ENCODE measurements around the gene NT5C2.

NT5C2 gene

DNA sequence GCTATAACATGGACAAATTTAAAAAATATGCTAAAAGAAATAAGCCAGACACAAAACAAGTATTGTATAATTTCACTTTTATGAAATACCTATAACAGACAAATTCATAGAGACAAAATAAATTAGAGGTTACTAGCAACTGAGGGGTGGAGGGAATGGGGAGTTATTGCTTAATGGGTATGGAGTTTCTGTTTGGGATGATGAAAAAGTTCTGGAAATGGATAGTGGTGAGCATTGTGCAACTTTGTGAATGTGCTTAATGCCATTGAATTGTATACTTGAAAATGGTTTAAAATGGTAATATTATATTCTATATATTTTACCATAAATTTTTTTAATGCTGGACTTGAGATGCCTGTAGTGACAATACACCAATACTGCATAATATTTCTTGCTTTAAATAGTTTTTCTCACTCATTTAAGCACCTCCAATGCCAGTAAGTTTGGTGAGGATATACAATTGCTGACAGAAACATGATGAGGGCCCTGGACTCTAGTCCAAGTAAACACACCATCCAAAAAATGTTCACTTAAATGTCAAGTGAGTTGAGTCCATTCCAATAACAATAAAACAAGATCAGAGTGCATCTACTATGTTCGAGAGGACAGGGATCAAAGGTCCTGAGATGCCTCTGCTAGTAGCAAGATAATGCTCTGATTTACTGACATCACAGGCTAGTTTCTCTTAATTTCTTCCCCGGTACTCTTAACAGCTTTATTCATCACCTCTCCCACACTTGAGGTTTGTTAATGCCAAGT, 71.9 kb downstream of the NT5C2 start:
- DNase-seq, result no peak

DNA sequence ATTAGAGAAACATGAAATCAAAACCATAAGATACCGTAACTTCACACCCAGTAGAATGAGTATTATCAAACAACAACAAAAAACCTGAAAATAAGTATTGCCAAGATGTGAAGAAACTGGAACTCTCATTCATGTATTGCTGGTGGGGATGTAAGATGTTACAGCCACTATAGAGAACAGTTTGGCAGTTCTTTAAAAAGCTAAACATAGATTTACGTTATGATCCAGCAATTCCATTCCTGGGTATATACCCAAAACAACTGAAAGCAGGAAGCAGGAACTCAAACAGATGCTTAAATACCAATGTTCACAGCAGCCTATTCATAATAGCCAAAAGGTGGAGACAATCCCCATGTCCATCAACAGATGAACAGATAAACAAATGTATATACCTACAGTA, 72.5 kb downstream of the NT5C2 start:
- DNase-seq, result no peak

DNA sequence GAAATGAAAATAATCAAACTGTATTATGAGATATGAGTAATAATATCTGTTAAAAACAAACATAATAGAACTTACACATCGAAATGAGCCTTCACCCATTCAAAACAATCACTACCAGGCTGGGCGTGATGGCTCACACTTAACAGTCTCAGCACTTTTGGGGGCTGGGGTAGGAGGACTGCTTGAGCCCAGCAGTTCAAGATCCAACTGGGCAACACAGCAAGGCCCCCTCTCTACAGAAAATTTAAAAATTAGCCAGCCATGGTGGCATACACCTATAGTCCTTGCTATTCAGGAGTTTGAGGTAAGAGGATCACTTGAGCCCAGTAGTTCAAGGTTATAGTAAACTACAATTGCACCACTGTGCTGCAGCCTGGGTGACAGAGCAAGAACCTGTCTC, 75.8 kb downstream of the NT5C2 start:
- no peak for DNase-seq

DNA sequence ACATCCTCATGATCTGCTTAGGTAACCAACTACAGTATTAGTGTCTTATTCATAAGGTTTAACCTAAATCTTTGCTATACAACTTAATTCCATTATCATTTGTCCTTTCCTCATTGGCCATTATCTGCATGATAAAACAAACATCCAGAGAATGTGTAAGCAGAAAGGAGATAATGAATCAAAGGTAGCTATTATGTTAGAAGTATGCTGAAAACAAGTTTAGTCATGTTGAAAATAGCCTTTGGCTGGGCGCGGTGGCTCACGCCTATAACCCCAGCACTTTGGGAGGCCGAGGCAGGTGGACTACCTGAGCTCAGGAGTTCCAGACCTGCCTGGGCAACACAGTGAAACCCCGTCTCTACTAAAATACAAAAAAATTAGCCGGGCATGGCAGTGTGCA, 78.2 kb downstream of the NT5C2 start:
- DNase-seq, result no peak

DNA sequence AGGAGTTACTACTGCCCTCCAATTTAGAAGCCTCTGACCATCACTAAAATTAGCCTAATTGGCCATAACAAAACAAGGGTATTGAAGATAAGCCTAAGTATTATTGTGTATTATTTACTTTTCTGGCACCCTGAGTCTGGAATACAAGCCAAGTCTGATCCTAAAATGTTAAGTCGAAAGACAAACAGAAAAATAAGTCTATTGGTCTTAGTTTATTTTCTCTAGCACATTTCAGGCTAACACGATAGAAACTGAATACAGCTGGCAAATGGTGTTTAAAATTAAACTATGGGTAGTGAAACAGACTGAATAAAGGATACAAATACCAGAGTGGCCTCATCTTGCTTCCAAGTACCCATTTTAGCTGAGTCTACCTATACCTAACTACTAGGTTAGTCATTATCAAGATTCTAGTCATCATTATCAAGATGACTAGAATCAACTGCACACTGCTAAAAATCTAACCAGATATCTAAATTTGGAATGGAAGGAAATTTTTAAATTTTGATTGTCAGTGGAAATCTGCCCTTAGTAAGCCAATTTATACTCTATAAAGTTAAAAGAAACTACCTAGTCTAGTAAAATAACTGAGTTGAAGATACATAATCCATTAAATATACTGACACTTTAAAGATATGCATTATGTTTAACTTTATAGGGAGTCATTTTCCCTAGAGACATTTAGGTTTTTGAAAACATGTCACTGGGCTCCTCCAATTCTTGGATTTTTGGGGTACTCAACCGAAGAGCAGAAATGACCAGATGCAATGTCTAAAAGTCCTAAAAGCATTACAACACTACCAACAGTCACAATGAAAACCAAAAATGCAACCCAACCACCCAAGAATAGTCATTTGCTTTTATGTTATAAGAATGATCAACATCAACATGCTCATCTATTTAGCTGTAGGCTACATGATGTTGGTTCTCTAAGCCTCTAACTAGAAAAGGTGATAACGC, 80.9 kb downstream of the NT5C2 start:
- no peak for DNase-seq

DNA sequence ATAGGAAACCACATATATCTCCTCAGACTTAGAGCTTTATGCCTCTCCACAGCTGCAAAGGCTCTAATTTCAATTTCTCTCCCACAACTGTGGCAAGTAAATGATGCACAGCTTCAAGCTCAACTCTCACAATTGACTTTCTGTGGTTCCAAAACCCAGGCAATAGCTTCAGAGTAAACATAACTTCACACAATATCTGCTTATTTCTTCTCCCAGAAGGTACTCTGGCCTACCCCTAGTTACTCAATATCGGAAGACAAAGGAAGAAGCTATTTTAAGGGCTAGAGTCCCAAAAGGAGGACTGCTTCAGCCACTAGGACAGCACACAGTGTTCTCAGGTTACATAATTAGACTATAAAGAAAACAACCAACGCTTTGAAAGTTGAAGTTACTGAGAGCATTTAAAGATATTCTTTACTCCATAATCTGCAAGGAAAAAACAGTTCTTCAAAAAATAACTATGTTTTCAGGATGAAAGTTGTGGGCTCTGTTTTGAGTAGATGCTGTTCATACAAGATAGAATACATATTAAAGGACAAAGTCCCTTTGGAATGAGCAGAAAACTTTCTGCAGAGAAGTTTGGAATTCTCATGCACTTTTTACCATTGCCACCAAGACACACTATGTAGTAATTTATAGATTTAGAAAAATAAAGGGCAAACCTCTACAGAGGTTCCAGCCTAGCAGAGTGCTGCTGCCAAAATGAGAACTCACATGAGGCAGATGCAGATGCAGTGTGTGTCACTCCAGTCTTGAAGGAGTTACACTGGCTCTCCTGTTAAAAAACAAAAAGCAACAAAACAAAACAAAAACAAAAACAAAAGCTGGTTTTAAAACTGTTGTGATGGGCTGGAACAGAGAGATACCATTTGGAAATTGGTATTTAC, 81.8 kb downstream of the NT5C2 start:
- no peak for DNase-seq

DNA sequence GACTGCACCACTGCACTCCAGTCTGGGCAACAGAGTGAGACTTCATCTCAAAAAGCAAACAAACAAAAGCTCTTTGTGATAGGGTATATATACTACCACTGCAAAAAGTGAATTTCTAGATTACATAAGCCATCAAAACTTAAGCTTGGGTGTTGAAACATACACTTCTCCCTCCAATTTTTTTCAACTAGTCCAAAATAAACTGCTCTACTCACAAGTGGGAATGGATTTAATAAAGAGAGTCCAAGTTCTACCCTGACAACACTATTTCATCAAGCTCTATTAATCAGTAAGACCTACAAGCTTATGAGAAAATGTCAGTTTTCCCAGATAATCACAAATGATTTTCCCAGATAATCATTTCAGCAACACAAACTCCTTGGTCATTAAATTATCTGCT, 82.7 kb downstream of the NT5C2 start:
- no peak for DNase-seq

DNA sequence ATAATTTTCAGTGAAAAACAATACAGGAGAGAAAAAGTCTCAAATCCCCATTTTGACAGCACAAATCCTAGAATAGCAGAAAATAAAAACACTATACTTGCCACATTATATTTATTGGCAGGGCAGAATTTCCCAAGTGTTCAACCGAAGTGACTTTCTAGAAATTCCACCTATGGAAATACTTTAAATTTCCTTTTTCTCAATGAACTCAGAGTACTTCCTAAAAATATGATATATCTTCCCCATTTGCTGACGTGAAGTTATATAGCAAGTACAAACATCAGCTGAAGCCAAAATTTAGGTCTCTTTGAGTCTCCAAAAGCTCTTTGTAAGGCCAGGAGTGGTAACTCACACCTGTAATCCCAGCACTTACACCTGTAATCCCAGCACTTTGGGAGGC, 83.3 kb downstream of the NT5C2 start:
- DNase-seq, result no peak

DNA sequence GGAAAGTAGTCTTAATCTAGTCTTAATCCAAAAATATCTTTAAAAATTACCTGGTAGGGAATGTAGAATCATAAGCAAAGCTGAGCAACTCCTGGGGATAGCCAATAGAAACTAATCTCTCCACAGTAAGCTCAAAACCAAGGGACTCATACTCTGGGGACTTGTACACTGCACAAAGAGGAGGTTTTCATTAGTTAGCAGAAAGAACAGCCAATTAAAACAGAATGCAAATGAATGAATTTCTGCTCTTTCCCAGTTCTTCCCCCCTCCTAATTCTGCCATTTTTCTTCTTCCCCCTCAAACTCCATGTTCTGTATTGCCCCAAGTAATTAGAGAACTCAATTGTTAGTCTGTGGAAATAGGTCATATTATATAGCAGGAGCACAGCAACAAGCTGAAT, 86.5 kb downstream of the NT5C2 start:
- no peak for DNase-seq

DNA sequence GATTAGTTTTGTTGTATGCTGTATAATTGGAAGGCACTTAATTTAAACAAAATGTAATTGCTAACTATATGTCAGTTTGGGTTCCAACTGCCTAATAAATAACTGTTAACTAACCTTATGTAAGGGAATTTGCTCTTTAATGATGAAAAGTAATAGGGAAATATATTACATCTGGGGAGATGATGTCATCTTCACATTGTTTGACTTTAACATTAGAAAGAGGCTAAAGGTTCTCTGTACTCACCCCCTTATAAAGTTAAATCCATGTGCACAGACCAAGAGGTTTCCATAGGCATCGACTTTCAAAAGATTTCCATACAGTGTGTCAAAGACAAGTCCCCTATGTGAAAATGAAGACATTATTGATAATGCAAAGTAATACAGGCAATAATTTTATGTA, 87.6 kb downstream of the NT5C2 start:
- DNase-seq, result no peak

DNA sequence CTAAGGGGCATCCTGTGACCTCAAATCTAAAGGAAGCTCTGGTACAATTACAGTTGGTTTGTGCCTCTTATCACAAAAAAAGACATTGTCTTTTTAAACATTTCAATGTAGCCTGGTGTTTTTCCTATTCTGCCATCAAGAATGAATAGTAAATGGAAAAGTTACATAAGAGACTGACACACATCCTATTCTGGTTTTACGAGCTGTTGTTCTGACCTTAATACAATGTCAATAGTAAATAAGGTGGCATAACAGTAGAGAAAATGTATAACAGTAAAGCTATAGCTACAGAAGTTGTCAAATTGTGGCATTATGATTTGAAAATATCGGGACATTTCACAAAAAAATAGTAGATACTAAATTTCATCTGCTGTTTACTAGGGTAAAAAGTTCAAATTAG, 88.4 kb downstream of the NT5C2 start:
- no peak for DNase-seq

DNA sequence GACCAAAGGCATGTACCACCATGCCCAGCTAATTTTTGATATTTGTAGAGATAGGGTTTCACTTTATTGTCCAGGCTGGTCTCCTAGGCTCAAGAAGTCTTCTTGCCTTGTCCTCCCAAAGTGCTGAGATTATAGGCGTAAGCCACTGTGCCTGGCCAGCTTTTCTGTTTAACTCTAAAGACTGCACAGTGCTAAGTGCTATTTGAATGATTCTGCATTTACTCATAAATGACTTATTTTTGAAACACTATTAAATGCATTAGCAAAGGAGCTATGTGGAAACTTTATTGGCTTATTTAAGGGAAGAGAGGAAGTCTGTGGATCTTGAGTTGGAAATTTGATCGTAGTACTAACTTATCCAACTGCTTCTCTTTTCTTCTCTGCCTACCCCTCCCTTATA, 89.1 kb downstream of the NT5C2 start:
- DNase-seq, result no peak

DNA sequence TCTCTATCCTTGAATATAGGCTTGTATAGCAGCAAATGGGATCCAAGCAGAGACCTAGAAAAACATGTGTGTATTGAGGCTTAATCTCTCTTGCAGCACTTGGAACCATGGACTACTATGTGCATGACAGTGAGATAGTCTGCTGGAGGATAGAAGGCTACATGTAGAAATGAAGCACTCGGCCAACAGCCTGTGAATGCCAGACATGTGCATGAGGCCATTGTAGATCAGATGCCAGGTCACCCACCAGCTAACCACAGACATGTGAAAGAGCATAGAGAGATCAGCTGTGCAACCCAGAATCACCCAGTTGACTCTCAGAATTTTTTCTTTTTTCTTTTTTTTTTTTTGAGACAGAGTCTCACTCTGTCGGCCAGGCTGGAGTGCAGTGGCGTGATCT, 90.9 kb downstream of the NT5C2 start:
- no peak for DNase-seq

DNA sequence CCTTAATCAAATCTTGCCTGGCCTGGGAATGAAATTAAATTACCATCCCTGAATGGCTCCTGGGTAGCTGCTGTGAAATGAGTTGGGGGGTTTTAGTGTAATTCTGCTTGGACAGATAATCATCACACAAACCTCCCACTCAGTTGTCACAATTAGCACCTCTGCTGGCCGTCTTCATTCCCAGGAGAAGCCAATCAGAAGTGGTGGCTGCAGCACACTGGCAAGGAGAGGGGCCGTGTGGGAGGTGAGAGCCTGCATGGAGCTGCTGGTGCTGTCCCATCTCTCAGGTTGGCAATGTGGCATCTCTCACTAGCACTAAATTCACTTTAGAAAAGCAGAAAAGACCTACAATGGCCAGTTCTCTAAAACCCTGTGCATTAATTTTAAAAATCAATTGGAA, 92.5 kb downstream of the NT5C2 start:
- DNase-seq, result no peak

DNA sequence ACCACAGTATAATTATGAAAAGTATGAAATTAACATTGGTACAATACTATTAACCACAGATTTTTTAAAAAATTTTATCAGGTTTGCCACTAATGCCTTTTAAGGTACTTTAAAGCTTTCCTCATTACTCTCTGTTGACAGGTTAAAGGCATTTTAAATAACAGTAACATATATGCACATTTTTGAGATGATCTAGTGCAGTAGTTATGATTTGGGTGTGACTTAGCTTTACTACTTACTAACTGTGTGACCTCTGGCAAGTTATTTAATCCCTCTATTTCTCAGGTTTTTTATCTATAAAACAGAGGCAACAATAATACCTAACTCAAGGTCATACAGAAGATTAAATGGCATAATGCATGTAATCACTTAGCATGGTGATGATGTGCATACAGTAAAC, 94.8 kb downstream of the NT5C2 start:
- DNase-seq, result no peak

DNA sequence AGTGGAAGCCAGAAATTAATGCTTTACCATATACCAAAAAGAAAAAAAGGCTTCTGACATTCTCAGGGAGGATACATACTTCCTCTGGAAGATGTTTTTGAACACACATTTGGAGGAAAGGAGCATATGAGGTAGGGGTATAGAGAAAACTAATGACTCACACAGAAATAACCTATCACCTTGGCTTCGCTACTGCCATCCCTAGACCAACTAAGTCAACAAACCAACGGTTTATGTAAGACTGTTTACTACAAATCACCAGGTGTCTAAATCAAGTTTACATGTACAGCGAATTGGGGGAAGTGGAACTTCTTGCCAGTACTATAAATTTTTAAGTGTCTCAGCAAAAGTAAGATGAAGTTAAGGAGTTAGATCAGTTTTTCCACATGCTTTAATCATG, 96.9 kb downstream of the NT5C2 start:
- DNase-seq, result no peak

DNA sequence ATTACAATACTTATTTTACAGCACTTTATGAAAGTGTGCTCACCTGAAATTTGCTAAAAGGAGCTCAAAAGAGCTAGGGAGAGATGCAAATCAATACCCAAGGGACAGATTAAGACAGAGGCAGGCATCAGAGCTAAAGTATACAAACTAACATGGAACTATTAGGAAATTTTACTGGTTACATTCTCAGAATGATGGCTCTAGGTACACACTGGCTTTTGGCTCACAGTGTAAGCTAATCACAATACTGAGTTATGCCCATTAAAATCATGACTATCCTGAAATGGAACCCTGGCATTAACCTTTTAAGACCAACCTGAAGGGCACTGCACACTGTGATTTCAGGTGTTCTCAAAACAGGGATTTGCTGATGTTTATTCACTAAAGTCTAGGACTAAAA, 98.1 kb downstream of the NT5C2 start:
- DNase-seq, result no peak

DNA sequence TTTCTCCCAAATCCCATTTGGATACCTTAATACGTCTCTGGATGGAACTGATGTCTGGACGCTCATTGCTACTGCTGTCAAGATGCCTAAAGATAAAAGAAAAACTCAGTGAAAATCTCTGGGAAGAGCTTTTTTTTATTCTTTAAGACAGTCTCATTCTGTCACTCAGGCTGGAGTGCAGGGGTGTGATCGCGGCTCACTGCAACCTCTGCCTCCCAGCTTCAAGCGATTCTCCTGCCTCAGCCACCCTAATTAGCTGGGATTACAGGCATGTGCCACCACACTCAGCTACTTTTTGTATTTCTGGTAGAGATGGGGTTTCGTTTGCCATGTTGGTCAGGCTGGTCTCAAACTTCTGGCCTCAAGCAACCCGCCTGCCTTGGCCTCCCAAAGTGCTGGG, 102.2 kb downstream of the NT5C2 start:
- DNase-seq, result no peak

DNA sequence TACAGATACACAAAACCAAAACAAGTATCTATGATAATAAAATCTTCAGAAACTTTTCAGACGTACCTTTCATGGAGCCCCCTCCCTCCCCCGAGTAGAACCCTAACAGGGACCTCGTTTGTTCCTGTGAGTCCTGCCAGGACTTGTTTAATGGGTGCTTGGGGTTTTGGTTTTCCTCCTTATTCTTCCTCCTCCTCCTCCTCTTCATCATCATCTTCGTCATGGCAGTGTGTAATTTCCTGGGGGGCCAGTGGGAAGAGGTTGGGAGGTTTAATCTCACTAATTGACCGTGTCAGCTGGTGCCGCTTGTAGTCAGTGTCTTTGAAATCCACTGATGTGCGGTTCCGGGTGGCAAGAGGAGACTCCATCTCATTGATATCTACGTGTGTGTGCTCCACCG, 103.6 kb downstream of the NT5C2 start:
- DNase-seq, result no peak

DNA sequence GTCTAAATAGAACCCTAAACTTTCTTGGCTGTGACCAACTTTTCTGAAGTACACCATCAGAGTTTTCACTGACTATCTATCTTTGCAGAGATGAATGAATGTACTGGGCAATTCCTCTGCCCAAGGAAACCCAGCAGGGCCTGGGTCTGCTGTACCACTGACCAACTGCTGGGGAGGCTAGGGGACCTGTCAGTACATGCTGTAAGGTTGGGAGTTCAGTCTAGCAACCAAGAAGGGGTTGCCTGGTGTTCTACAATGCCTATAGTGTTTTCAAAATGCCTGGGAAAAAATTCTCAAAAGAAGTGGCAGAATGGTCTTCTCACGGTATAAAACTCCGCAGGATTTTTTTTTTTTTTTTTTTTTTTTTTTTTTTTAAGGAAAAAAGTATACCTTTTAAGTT, 106.3 kb downstream of the NT5C2 start:
- no peak for DNase-seq

DNA sequence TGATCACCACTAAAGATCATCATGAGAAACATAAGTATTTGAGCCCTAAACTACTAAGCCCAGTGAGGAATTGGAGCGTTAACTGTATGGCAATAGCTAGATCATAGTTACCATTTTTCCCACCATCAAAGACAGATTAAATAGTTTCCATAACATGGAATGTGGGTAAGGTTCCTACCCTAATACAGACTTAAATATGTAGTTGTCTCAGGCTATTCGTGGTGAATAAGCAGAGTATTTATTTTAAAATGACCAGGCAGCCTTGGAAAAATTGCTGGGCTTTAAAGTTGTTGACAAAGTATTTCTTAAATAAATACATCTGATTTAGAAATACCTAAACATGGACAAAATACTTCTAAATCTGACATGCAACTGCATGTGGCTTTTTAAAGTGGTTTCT, 106.8 kb downstream of the NT5C2 start:
- DNase-seq, result no peak

DNA sequence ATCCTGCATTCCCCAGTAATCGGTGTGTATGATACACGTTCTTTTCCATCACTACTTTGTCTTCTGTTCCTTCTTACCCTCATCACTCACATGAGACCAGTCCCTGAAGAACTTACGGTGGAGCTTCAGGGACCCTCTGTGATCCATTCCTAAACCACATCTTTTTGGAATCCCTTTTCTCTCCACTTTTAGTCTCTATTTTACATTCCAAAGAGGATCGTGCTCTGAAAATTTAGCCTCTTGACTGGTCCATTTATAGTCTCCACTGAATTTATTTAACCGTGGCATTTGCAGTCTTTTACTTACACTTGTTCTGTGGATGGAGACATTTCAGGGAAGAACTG, 109.1 kb downstream of the NT5C2 start:
- DNase-seq, result no peak

DNA sequence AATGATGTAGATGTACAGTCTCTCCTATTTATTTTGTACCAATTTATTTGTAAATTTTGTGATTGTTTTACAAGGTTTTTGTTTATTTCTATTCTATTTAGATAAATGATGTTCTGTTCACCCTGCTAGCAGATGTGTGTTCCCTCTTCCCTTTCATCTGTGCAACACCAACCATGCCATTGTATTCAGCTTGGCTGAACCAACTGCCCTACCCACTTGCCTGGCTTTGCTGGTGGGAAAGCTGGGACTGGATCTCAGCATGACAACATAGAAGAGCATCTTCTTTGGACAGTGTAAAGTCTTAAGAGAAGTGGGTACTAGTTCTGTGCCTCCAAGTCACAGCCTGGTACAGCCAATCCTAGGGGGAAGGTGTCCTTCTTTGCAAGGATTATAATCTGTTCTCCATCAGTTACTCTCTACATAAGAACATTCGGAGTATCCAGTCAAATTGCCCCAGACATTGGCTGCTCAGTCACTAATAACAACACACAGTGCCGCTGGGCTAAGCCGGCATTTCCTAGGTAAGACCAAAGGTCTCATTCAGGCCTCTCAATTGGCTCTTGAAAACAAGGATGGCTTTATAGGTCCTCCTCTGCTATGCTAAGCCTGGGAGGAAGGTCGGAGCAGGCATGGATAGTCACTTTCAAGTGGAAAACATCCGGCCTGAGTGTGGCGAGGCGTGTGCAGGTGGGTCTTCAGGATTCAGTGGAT, 109.7 kb downstream of the NT5C2 start:
- DNase-seq, result no peak
